Fibroblast of lung (primary cell): Measurements from ENCODE around the gene FBN1. TPM values are rescaled to one million over a fixed set of nuclear protein-coding genes. Genes with fewer than 3 reads are reported as not detected.

Source experiments
- DNase-seq, 2 donors: peaks; one replicate each; pipeline versions ENCODE4 v3.0.0 to v3.0.0-alpha.2; 2010; ENCODE audit warnings: low read depth in 2 of 2
- H2AFZ ChIP-seq: 2 replicates; pipeline ENCODE4 v1.5.1; 2012; ENCODE audit warnings: low read length, control low read depth, inconsistent platforms
- H3K27ac ChIP-seq: 2 replicates; pipeline ENCODE4 v1.5.1; 2011; ENCODE audit warnings: low read length, control low read depth; ENCODE audit not compliant: insufficient read depth
- H3K27me3 ChIP-seq: 2 replicates; pipeline ENCODE4 v1.5.1; 2011; ENCODE audit warnings: mild to moderate bottlenecking, low read length; ENCODE audit not compliant: control insufficient read depth, insufficient read depth
- H3K36me3 ChIP-seq: 2 replicates; pipeline ENCODE4 v1.5.1; 2011; ENCODE audit warnings: low read length; ENCODE audit not compliant: control insufficient read depth, insufficient read depth
- H3K4me1 ChIP-seq: 2 replicates; pipeline ENCODE4 v1.5.1; 2011; ENCODE audit warnings: low read length; ENCODE audit not compliant: control insufficient read depth, insufficient read depth; ENCODE audit errors: extremely low read depth
- H3K4me2 ChIP-seq: 2 replicates; pipeline ENCODE4 v1.5.1; 2011; ENCODE audit warnings: low read length, control low read depth; ENCODE audit not compliant: insufficient read depth; ENCODE audit errors: extremely low read depth
- H3K4me3 ChIP-seq, 4 experiments: fragments of 200-600 bp in 1 of 4; sonication (generic) in 1 of 4; replicated peaks in 1 of 4; 2 replicates each; pipeline ENCODE4 v1.5.1; 2011 to 2016; ENCODE audit warnings: low read length in 4 of 4, low read depth in 3 of 4, mild to moderate bottlenecking in 3 of 4, control low read depth in 2 of 4, inconsistent platforms in 1 of 4, mixed read lengths in 1 of 4; ENCODE audit not compliant: insufficient read depth in 1 of 4; ENCODE audit errors: control extremely low read depth in 1 of 4
- H3K79me2 ChIP-seq: 2 replicates; pipeline ENCODE4 v1.5.1; 2012; ENCODE audit warnings: mild to moderate bottlenecking, low read length, inconsistent platforms; ENCODE audit not compliant: control insufficient read depth, insufficient read depth
- H3K9ac ChIP-seq: 2 replicates; pipeline ENCODE4 v1.5.1; 2011; ENCODE audit warnings: mild to moderate bottlenecking, low read length, control low read depth; ENCODE audit not compliant: insufficient read depth
- H3K9me3 ChIP-seq: 2 replicates; pipeline ENCODE4 v1.5.1; 2012; ENCODE audit warnings: low read depth, low read length; ENCODE audit not compliant: control insufficient read depth, insufficient read depth
- H4K20me1 ChIP-seq: 2 replicates; pipeline ENCODE4 v1.5.1; 2011; ENCODE audit warnings: low read length; ENCODE audit not compliant: control insufficient read depth, insufficient read depth; ENCODE audit errors: extremely low read depth
- CTCF ChIP-seq, 2 donors: IDR thresholded peaks in 1 of 2; conservative IDR thresholded peaks in 1 of 2; 1 replicate in 1 of 2; 2 replicates in 1 of 2; pipeline ENCODE4 v1.5.1; 2011 to 2012; ENCODE audit warnings: low read length in 2 of 2, control low read depth in 1 of 2, inconsistent platforms in 1 of 2, low read depth in 1 of 2, mild to moderate bottlenecking in 1 of 2
- EZH2 ChIP-seq: IDR thresholded peaks from 2 replicates; pipeline ENCODE4 v1.5.1; 2012; ENCODE audit warnings: low read length, control low read depth, mild to moderate bottlenecking; ENCODE audit errors: missing control alignments
- polyA plus RNA-seq, 2 donors: library from polyadenylated mRNA; depleted of rRNA in 1 of 2; stranded (reverse) in 1 of 2; unstranded in 1 of 2; fragments of >200 nt; gene quantifications; 2 replicates each; pipeline ENCODE4 v1.2.1, GENCODE V29; 2011 to 2012; ENCODE audit warnings: missing spikeins in 1 of 2
- total RNA-seq: library from RNA; depleted of rRNA; stranded (reverse); fragments of >200 nt; gene quantifications from 2 replicates; pipeline ENCODE4 v1.2.1, GENCODE V29; 2014

Gene FBN1
- total and polyA plus RNA-seq, 2 donors (not counting 1 experiment from before 2014, with no cell fraction given): 368 to 446 TPM

GRCh38 chr15:48389691-48390143, 255.8 kb downstream of the FBN1 start:
- H3K27me3 ChIP-seq: no peaks in the 10 kb centered on the region
- H4K20me1 ChIP-seq: no peaks in the 10 kb centered on the region
- H3K27ac ChIP-seq: no peak overlapping the region
- no peak overlapping the region for H3K4me2 ChIP-seq
- no peak overlapping the region for H3K9ac ChIP-seq
- peak; percentile 71 to 77 for DNase-seq
- no peaks in the 10 kb centered on the region for H3K79me2 ChIP-seq
- H3K4me1 ChIP-seq: peaks cover 22% of the 10 kb centered on the region
- no peak overlapping the region for H3K4me3 ChIP-seq
- TF ChIP-seq EZH2 (no peak), CTCF (conservative IDR thresholded peaks at IDR 0.05 in 1 of 2, IDR thresholded peaks at IDR 0.05 in 1 of 2; ENCODE audit: low read depth in 1 of 2, low read length in 2 of 2) (no peak)
- H3K9me3 ChIP-seq: no peaks in the 10 kb centered on the region
- H3K36me3 ChIP-seq: no peaks in the 10 kb centered on the region
- H2AFZ ChIP-seq: no peak overlapping the region

- TF ChIP-seq EZH2: no peak
- no peak for TF ChIP-seq CTCF (conservative IDR thresholded peaks at IDR 0.05 in 1 of 2, IDR thresholded peaks at IDR 0.05 in 1 of 2; ENCODE audit: low read depth in 1 of 2, low read length in 2 of 2)
- no peak overlapping the region for H3K9ac ChIP-seq
- no peaks in the 10 kb centered on the region for H4K20me1 ChIP-seq
- peak in 1 of 2 donors; percentile 45 for DNase-seq
- H2AFZ ChIP-seq: no peak overlapping the region
- no peaks in the 10 kb centered on the region for H3K36me3 ChIP-seq
- H3K9me3 ChIP-seq: no peaks in the 10 kb centered on the region
- no peak overlapping the region for H3K27ac ChIP-seq
- H3K4me2 ChIP-seq: no peak overlapping the region
- H3K79me2 ChIP-seq: no peaks in the 10 kb centered on the region
- peaks cover 18% of the 10 kb centered on the region for H3K4me1 ChIP-seq
- no peaks in the 10 kb centered on the region for H3K27me3 ChIP-seq
- H3K4me3 ChIP-seq: no peak overlapping the region
Measured at GRCh38 chr15:48388910-48389309, 256.6 kb downstream of the FBN1 start.

GRCh38 chr15:48388016-48388851, 257.3 kb downstream of the FBN1 start:
- Histone ChIP-seq H2AFZ (no peak overlapping the region), H3K9me3 (no peaks in the 10 kb centered on the region), H3K4me3 (no peak overlapping the region), H3K4me1 (peaks cover 15% of the 10 kb centered on the region), H4K20me1 (no peaks in the 10 kb centered on the region), H3K27me3 (no peaks in the 10 kb centered on the region), H3K79me2 (no peaks in the 10 kb centered on the region), H3K4me2 (peak overlapping the region; percentile 26), H3K36me3 (no peaks in the 10 kb centered on the region), H3K9ac (no peak overlapping the region), H3K27ac (no peak overlapping the region)
- no peak for TF ChIP-seq EZH2
- no peak for TF ChIP-seq CTCF (conservative IDR thresholded peaks at IDR 0.05 in 1 of 2, IDR thresholded peaks at IDR 0.05 in 1 of 2; ENCODE audit: low read depth in 1 of 2, low read length in 2 of 2)
- DNase-seq: peak in 1 of 2 donors; percentile 68
